Activated naive CD8-positive, alpha-beta T cell (primary cell): ENCODE data around the gene MAPT.
A peak's percentile ranks its signal among the peaks of the same experiment; 100 is the strongest.
"Not testable (repeated sequence)": the region's sequence is repeated elsewhere in the genome, so short reads cannot be mapped to it uniquely, and the experiment has no call there.

Experiments used
- H3K27ac Mint-ChIP-seq: one replicate; pipeline ENCODE4 v1.8.0; 2021; ENCODE audit warnings: mixed read lengths
- H3K27me3 Mint-ChIP-seq: one replicate; pipeline ENCODE4 v1.8.0; 2021; ENCODE audit warnings: mixed read lengths
- H3K36me3 Mint-ChIP-seq: one replicate; pipeline ENCODE4 v1.8.0; 2021; ENCODE audit warnings: mixed read lengths
- H3K4me1 Mint-ChIP-seq: one replicate; pipeline ENCODE4 v1.8.0; 2021; ENCODE audit warnings: low read depth, mixed read lengths
- H3K4me3 Mint-ChIP-seq: one replicate; pipeline ENCODE4 v1.8.0; 2021; ENCODE audit warnings: mild to moderate bottlenecking, mixed read lengths
- H3K9me3 Mint-ChIP-seq: one replicate; pipeline ENCODE4 v1.8.0; 2021; ENCODE audit warnings: low read depth, mixed read lengths

The MAPT gene

DNA sequence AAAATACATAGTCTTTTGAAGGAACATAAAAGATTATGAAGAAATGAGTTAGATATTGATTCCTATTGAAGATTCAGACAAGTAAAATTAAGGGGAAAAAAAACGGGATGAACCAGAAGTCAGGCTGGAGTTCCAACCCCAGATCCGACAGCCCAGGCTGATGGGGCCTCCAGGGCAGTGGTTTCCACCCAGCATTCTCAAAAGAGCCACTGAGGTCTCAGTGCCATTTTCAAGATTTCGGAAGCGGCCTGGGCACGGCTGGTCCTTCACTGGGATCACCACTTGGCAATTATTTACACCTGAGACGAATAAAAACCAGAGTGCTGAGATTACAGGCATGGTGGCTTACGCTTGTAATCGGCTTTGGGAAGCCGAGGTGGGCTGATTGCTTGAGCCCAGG is 114.2 kb downstream of the MAPT start:
- Mint-ChIP-seq H3K4me1 (no peaks in the 10 kb centered on the region), H3K27me3 (peaks cover 3% of the 10 kb centered on the region), H3K27ac (no peak overlapping the region), H3K4me3 (no peak overlapping the region), H3K9me3 (no peaks in the 10 kb centered on the region), H3K36me3 (no peaks in the 10 kb centered on the region)

DNA sequence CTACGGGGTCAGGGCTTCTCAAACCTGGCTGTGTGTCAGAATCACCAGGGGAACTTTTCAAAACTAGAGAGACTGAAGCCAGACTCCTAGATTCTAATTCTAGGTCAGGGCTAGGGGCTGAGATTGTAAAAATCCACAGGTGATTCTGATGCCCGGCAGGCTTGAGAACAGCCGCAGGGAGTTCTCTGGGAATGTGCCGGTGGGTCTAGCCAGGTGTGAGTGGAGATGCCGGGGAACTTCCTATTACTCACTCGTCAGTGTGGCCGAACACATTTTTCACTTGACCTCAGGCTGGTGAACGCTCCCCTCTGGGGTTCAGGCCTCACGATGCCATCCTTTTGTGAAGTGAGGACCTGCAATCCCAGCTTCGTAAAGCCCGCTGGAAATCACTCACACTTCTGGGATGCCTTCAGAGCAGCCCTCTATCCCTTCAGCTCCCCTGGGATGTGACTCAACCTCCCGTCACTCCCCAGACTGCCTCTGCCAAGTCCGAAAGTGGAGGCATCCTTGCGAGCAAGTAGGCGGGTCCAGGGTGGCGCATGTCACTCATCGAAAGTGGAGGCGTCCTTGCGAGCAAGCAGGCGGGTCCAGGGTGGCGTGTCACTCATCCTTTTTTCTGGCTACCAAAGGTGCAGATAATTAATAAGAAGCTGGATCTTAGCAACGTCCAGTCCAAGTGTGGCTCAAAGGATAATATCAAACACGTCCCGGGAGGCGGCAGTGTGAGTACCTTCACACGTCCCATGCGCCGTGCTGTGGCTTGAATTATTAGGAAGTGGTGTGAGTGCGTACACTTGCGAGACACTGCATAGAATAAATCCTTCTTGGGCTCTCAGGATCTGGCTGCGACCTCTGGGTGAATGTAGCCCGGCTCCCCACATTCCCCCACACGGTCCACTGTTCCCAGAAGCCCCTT is 115.6 kb downstream of the MAPT start:
- no peaks in the 10 kb centered on the region for H3K4me1 Mint-ChIP-seq

DNA sequence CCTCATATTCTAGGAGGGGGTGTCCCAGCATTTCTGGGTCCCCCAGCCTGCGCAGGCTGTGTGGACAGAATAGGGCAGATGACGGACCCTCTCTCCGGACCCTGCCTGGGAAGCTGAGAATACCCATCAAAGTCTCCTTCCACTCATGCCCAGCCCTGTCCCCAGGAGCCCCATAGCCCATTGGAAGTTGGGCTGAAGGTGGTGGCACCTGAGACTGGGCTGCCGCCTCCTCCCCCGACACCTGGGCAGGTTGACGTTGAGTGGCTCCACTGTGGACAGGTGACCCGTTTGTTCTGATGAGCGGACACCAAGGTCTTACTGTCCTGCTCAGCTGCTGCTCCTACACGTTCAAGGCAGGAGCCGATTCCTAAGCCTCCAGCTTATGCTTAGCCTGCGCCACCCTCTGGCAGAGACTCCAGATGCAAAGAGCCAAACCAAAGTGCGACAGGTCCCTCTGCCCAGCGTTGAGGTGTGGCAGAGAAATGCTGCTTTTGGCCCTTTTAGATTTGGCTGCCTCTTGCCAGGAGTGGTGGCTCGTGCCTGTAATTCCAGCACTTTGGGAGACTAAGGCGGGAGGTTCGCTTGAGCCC is 116.3 kb downstream of the MAPT start:
- Mint-ChIP-seq H3K4me3 (no peak overlapping the region), H3K9me3 (no peaks in the 10 kb centered on the region), H3K4me1 (no peaks in the 10 kb centered on the region), H3K27me3 (peaks cover 3% of the 10 kb centered on the region), H3K27ac (no peak overlapping the region), H3K36me3 (no peaks in the 10 kb centered on the region)

More for the DNA sequence above, 115.6 kb downstream of the MAPT start:
- peaks cover 3% of the 10 kb centered on the region for H3K27me3 Mint-ChIP-seq
- H3K36me3 Mint-ChIP-seq, result no peaks in the 10 kb centered on the region
- no peaks in the 10 kb centered on the region for H3K9me3 Mint-ChIP-seq
- no peak overlapping the region for H3K4me3 Mint-ChIP-seq
- no peak overlapping the region for H3K27ac Mint-ChIP-seq

DNA sequence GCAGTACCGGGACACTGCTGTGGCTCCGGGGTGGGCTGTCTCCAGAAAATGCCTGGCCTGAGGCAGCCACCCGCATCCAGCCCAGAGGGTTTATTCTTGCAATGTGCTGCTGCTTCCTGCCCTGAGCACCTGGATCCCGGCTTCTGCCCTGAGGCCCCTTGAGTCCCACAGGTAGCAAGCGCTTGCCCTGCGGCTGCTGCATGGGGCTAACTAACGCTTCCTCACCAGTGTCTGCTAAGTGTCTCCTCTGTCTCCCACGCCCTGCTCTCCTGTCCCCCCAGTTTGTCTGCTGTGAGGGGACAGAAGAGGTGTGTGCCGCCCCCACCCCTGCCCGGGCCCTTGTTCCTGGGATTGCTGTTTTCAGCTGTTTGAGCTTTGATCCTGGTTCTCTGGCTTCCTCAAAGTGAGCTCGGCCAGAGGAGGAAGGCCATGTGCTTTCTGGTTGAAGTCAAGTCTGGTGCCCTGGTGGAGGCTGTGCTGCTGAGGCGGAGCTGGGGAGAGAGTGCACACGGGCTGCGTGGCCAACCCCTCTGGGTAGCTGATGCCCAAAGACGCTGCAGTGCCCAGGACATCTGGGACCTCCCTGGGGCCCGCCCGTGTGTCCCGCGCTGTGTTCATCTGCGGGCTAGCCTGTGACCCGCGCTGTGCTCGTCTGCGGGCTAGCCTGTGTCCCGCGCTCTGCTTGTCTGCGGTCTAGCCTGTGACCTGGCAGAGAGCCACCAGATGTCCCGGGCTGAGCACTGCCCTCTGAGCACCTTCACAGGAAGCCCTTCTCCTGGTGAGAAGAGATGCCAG is 117.6 kb downstream of the MAPT start:
- no peaks in the 10 kb centered on the region for H3K27me3 Mint-ChIP-seq
- no peaks in the 10 kb centered on the region for H3K36me3 Mint-ChIP-seq
- H3K4me1 Mint-ChIP-seq, result no peaks in the 10 kb centered on the region
- H3K27ac Mint-ChIP-seq, result no peak overlapping the region
- no peaks in the 10 kb centered on the region for H3K9me3 Mint-ChIP-seq
- no peak overlapping the region for H3K4me3 Mint-ChIP-seq

DNA sequence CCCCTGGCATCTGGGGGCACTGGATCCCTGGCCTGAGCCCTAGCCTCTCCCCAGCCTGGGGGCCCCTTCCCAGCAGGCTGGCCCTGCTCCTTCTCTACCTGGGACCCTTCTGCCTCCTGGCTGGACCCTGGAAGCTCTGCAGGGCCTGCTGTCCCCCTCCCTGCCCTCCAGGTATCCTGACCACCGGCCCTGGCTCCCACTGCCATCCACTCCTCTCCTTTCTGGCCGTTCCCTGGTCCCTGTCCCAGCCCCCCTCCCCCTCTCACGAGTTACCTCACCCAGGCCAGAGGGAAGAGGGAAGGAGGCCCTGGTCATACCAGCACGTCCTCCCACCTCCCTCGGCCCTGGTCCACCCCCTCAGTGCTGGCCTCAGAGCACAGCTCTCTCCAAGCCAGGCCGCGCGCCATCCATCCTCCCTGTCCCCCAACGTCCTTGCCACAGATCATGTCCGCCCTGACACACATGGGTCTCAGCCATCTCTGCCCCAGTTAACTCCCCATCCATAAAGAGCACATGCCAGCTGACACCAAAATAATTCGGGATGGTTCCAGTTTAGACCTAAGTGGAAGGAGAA is 118.2 kb downstream of the MAPT start:
- no peaks in the 10 kb centered on the region for H3K9me3 Mint-ChIP-seq
- H3K4me3 Mint-ChIP-seq, result no peak overlapping the region
- no peaks in the 10 kb centered on the region for H3K27me3 Mint-ChIP-seq
- no peak overlapping the region for H3K27ac Mint-ChIP-seq
- no peaks in the 10 kb centered on the region for H3K36me3 Mint-ChIP-seq
- no peaks in the 10 kb centered on the region for H3K4me1 Mint-ChIP-seq

DNA sequence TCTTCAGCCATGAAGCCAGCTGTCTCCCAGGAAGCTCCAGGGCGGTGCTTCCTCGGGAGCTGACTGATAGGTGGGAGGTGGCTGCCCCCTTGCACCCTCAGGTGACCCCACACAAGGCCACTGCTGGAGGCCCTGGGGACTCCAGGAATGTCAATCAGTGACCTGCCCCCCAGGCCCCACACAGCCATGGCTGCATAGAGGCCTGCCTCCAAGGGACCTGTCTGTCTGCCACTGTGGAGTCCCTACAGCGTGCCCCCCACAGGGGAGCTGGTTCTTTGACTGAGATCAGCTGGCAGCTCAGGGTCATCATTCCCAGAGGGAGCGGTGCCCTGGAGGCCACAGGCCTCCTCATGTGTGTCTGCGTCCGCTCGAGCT is 118.8 kb downstream of the MAPT start:
- no peaks in the 10 kb centered on the region for H3K36me3 Mint-ChIP-seq
- H3K9me3 Mint-ChIP-seq, result no peaks in the 10 kb centered on the region
- peaks cover 1% of the 10 kb centered on the region for H3K4me1 Mint-ChIP-seq
- H3K27me3 Mint-ChIP-seq, result no peaks in the 10 kb centered on the region
- H3K27ac Mint-ChIP-seq, result no peak overlapping the region
- H3K4me3 Mint-ChIP-seq, result no peak overlapping the region

DNA sequence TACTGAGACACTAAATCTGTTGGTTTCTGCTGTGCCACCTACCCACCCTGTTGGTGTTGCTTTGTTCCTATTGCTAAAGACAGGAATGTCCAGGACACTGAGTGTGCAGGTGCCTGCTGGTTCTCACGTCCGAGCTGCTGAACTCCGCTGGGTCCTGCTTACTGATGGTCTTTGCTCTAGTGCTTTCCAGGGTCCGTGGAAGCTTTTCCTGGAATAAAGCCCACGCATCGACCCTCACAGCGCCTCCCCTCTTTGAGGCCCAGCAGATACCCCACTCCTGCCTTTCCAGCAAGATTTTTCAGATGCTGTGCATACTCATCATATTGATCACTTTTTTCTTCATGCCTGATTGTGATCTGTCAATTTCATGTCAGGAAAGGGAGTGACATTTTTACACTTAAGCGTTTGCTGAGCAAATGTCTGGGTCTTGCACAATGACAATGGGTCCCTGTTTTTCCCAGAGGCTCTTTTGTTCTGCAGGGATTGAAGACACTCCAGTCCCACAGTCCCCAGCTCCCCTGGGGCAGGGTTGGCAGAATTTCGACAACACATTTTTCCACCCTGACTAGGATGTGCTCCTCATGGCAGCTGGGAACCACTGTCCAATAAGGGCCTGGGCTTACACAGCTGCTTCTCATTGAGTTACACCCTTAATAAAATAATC is 119.3 kb downstream of the MAPT start:
- no peak overlapping the region for H3K4me3 Mint-ChIP-seq
- no peaks in the 10 kb centered on the region for H3K9me3 Mint-ChIP-seq

DNA sequence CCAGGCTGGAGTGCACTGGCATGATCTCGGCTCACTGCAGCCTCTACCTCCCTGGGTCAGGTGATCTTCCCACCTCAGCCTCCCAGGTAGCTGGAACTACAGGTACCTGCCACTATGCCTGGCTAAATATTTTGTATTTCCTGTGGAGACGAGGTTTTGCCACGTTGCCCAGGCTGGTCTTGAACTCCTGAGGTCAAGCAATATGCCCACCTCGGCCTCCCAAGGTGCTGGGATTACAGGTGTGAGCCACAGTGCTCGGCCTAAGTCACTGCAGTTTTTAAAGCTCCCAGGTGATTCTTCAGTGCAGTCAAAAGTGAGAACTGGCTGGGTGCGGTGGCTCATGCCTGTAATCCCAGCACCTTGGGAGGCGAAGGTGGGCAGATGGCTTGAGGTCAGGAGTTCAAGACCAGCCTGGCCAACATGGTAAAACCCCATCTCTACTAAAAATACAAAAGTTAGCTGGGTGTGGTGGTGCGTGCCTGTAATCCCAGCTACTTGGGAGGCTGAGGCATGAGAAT is 125.1 kb downstream of the MAPT start:
- not testable (repeated sequence) for H3K27me3 Mint-ChIP-seq, H3K4me3 Mint-ChIP-seq, H3K36me3 Mint-ChIP-seq, H3K9me3 Mint-ChIP-seq
- H3K27ac Mint-ChIP-seq, result peak overlapping the region; percentile 91
- H3K4me1 Mint-ChIP-seq, result peaks cover 20% of the 10 kb centered on the region

More for the DNA sequence above, 119.3 kb downstream of the MAPT start:
- H3K27ac Mint-ChIP-seq, result no peak overlapping the region
- no peaks in the 10 kb centered on the region for H3K36me3 Mint-ChIP-seq
- H3K27me3 Mint-ChIP-seq, result no peaks in the 10 kb centered on the region
- H3K4me1 Mint-ChIP-seq, result peaks cover 2% of the 10 kb centered on the region

DNA sequence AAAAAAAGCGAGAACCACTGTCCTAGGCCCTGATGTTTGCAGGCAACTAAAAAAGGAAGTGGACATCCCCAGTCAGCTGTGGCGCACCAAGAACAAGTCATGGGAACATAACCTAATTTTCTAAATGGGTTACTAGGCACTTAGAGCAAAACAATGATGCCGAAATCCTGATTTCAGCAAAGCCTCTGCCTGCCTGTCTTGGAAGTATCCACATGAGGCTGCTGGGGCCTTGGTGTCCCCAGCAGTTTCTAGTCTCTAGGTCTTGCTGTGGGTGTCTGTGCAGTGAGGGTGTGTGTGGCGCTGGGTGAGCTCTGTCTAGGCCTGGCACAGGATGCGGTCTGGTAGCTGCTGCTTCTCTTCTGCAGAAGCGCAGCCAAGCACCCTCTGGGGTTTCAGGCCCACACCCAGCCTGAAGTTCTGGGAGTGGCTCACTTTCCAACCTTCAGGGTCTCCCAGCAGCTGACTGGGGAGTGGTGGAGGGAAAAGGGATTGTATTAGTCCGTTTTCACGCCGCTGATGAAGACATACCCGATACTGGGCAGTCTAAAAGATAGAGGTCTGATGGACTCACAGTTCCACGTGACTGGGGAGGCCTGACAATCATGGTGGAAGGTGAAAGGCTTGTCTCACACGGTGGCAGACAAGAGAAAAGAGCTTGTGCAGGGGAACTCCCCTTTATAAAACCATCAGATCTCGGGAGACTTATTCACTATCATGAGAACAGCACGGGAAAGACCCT is 125.8 kb downstream of the MAPT start:
- Mint-ChIP-seq H3K4me1 (peaks cover 20% of the 10 kb centered on the region), H3K9me3 (no peaks in the 10 kb centered on the region)

DNA sequence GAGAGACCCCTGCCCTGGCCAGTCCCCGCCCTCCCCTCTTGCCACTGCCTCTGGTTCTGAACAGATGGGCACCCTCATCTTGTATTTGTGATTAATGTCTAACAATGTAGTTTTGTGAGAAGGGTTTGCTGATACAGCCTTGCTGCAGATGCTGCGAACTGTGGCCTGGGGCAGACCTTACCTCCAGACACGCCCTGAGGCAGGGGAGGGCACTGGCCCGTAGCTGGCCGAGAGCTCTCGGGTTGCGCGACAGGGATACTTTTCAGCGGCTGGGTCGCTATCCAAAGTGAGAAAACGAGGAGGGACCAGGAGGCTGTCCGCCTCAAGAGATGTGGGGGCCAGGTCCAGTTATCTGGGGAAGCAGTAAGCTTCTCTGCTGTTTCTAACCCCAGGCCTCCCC is 126.6 kb downstream of the MAPT start:
- H3K27me3 Mint-ChIP-seq, result no peaks in the 10 kb centered on the region
- no peaks in the 10 kb centered on the region for H3K36me3 Mint-ChIP-seq
- H3K4me3 Mint-ChIP-seq, result no peak overlapping the region
- H3K9me3 Mint-ChIP-seq, result no peaks in the 10 kb centered on the region
- peak overlapping the region; percentile 91 for H3K27ac Mint-ChIP-seq
- peaks cover 22% of the 10 kb centered on the region for H3K4me1 Mint-ChIP-seq

More for the DNA sequence above, 125.8 kb downstream of the MAPT start:
- no peaks in the 10 kb centered on the region for H3K27me3 Mint-ChIP-seq
- H3K27ac Mint-ChIP-seq, result peak overlapping the region; percentile 91
- H3K4me3 Mint-ChIP-seq, result peak overlapping the region; percentile 60
- H3K36me3 Mint-ChIP-seq, result no peaks in the 10 kb centered on the region

DNA sequence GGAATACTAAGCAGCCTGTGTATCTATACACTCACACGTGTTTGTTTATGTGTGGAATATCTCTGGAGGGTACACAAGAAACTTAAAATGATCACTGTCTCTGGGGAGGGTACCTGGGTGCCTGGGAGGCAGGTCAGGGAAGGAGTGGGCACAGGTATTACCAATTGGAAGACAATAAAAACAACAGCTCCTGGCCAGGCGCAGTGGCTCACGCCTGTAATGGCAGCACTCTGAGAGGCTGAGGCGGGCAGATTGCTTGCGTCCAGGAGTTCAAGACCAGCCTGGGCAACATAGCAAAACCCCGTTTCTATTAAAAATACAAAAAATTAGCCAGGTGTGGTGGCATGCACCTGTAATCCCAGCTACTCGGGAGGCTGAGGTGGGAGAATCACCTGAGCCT is 129.0 kb downstream of the MAPT start:
- H3K4me1 Mint-ChIP-seq, result peaks cover 28% of the 10 kb centered on the region
- not testable (repeated sequence) for H3K27ac Mint-ChIP-seq, H3K9me3 Mint-ChIP-seq, H3K4me3 Mint-ChIP-seq, H3K27me3 Mint-ChIP-seq, H3K36me3 Mint-ChIP-seq

DNA sequence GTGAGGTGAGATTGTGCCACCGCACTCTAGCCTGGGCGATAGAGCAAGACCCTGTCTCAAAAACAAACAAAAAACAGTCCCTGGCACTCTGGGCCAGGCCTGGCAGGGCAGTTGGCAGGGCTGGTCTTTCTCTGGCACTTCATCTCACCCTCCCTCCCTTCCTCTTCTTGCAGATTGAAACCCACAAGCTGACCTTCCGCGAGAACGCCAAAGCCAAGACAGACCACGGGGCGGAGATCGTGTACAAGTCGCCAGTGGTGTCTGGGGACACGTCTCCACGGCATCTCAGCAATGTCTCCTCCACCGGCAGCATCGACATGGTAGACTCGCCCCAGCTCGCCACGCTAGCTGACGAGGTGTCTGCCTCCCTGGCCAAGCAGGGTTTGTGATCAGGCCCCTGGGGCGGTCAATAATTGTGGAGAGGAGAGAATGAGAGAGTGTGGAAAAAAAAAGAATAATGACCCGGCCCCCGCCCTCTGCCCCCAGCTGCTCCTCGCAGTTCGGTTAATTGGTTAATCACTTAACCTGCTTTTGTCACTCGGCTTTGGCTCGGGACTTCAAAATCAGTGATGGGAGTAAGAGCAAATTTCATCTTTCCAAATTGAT is 129.5 kb downstream of the MAPT start:
- H3K4me1 Mint-ChIP-seq, result peaks cover 30% of the 10 kb centered on the region
- H3K27me3 Mint-ChIP-seq, result no peaks in the 10 kb centered on the region
- no peaks in the 10 kb centered on the region for H3K36me3 Mint-ChIP-seq
- no peak overlapping the region for H3K4me3 Mint-ChIP-seq
- H3K27ac Mint-ChIP-seq, result no peak overlapping the region
- no peaks in the 10 kb centered on the region for H3K9me3 Mint-ChIP-seq

DNA sequence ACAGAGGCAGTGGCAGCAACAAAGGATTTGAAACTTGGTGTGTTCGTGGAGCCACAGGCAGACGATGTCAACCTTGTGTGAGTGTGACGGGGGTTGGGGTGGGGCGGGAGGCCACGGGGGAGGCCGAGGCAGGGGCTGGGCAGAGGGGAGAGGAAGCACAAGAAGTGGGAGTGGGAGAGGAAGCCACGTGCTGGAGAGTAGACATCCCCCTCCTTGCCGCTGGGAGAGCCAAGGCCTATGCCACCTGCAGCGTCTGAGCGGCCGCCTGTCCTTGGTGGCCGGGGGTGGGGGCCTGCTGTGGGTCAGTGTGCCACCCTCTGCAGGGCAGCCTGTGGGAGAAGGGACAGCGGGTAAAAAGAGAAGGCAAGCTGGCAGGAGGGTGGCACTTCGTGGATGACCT is 130.2 kb downstream of the MAPT start:
- no peak overlapping the region for H3K4me3 Mint-ChIP-seq
- peaks cover 34% of the 10 kb centered on the region for H3K4me1 Mint-ChIP-seq
- no peaks in the 10 kb centered on the region for H3K9me3 Mint-ChIP-seq
- no peak overlapping the region for H3K27ac Mint-ChIP-seq
- no peaks in the 10 kb centered on the region for H3K27me3 Mint-ChIP-seq
- H3K36me3 Mint-ChIP-seq, result no peaks in the 10 kb centered on the region
